Measurements from ENCODE around the gene KIRREL3. TPM values are rescaled to one million over a fixed set of nuclear protein-coding genes. Genes with fewer than 3 reads are reported as not detected.

Gene KIRREL3
- total RNA-seq, 2 experiments from 2014 or later = not detected

- intact Hi-C loops (cut with DNase I, micrococcal nuclease) = no loop called here
- ATAC-seq (ENCODE audit: poor library complexity) = no peak
Observed at GRCh38 chr11:126687477-126687876, 313.1 kb downstream of the KIRREL3 start.

GRCh38 chr11:126686938-126687337 lies 313.6 kb downstream of the KIRREL3 start:
- no peak overlapping the region for H3K27ac ChIP-seq (ENCODE audit: low read depth in 1 of 2, low read length in 2 of 2)
- H3K36me3 Mint-ChIP-seq (ENCODE audit: low read depth) = no peaks in the 10 kb centered on the region
- ATAC-seq (ENCODE audit: poor library complexity) (no peak), DNase-seq (no peak)
- no peaks in the 10 kb centered on the region for H3K9me3 Mint-ChIP-seq
- H3K27me3 Mint-ChIP-seq = peaks cover 14% of the 10 kb centered on the region
- H3K4me1 ChIP-seq (ENCODE audit: insufficient read depth, low read length) = no peaks in the 10 kb centered on the region
- H3K27ac Mint-ChIP-seq = no peak overlapping the region
- H3K4me1 Mint-ChIP-seq (ENCODE audit: low read depth) = no peaks in the 10 kb centered on the region
- ChIA-PET CTCF (no interaction called here), POLR2A (no interaction called here)
- intact Hi-C loops (cut with DNase I, micrococcal nuclease) = no loop called here
- H3K4me3 ChIP-seq (ENCODE audit: low read length) = no peak overlapping the region
- no peaks in the 10 kb centered on the region for H3K27me3 ChIP-seq (ENCODE audit: control insufficient read depth in 1 of 2, insufficient read depth in 2 of 2, low read length in 2 of 2)
- no peak for TF ChIP-seq CTCF (IDR thresholded peaks at IDR 0.05)
- H3K9me3 ChIP-seq (ENCODE audit: control insufficient read depth in 1 of 2, insufficient read depth in 1 of 2, low read length in 2 of 2) = peaks cover 0 to 7% of the 10 kb centered on the region in 2 experiments
- no peaks in the 10 kb centered on the region for H3K36me3 ChIP-seq (ENCODE audit: insufficient read depth, low read length)
- H3K4me3 Mint-ChIP-seq = no peak overlapping the region

More at GRCh38 chr11:126687477-126687876, 313.1 kb downstream of the KIRREL3 start:
- Histone ChIP-seq H3K4me3 (ENCODE audit: low read length) (no peak overlapping the region), H3K27ac (ENCODE audit: low read depth in 1 of 2, low read length in 2 of 2) (no peak overlapping the region), H3K36me3 (ENCODE audit: insufficient read depth, low read length) (no peaks in the 10 kb centered on the region), H3K27me3 (ENCODE audit: control insufficient read depth in 1 of 2, insufficient read depth in 2 of 2, low read length in 2 of 2) (no peaks in the 10 kb centered on the region), H3K4me1 (ENCODE audit: insufficient read depth, low read length) (no peaks in the 10 kb centered on the region), H3K9me3 (ENCODE audit: control insufficient read depth in 1 of 2, insufficient read depth in 1 of 2, low read length in 2 of 2) (peaks cover 0 to 7% of the 10 kb centered on the region in 2 experiments)
- Mint-ChIP-seq H3K27ac (no peak overlapping the region), H3K9me3 (no peaks in the 10 kb centered on the region), H3K27me3 (peaks cover 14% of the 10 kb centered on the region), H3K4me3 (no peak overlapping the region), H3K4me1 (ENCODE audit: low read depth) (no peaks in the 10 kb centered on the region), H3K36me3 (ENCODE audit: low read depth) (no peaks in the 10 kb centered on the region)
- no peak for TF ChIP-seq CTCF (IDR thresholded peaks at IDR 0.05)
- POLR2A ChIA-PET = no interaction called here
- CTCF ChIA-PET = no interaction called here
- DNase-seq = no peak

GRCh38 chr11:126683766-126684728 lies 316.5 kb downstream of the KIRREL3 start:
- Mint-ChIP-seq H3K36me3 (ENCODE audit: low read depth) (no peaks in the 10 kb centered on the region), H3K27me3 (peaks cover 7% of the 10 kb centered on the region), H3K9me3 (no peaks in the 10 kb centered on the region), H3K4me3 (no peak overlapping the region), H3K27ac (no peak overlapping the region), H3K4me1 (ENCODE audit: low read depth) (no peaks in the 10 kb centered on the region)
- Histone ChIP-seq H3K4me1 (ENCODE audit: insufficient read depth, low read length) (no peaks in the 10 kb centered on the region), H3K9me3 (ENCODE audit: control insufficient read depth in 1 of 2, insufficient read depth in 1 of 2, low read length in 2 of 2) (peaks cover 0 to 7% of the 10 kb centered on the region in 2 experiments), H3K36me3 (ENCODE audit: insufficient read depth, low read length) (no peaks in the 10 kb centered on the region), H3K27ac (ENCODE audit: low read depth in 1 of 2, low read length in 2 of 2) (no peak overlapping the region), H3K27me3 (ENCODE audit: control insufficient read depth in 1 of 2, insufficient read depth in 2 of 2, low read length in 2 of 2) (no peaks in the 10 kb centered on the region), H3K4me3 (ENCODE audit: low read length) (no peak overlapping the region)
- intact Hi-C loops (cut with DNase I, micrococcal nuclease) = no loop called here
- DNase-seq = no peak
- no peak for TF ChIP-seq CTCF (IDR thresholded peaks at IDR 0.05)
- ChIA-PET CTCF (no interaction called here), POLR2A (no interaction called here)
- ATAC-seq (ENCODE audit: poor library complexity) = no peak

Data from CD4-positive, alpha-beta T cell (primary cell).